GM20431 (cell line): ENCODE data around the gene FOXD4L3.
"Not testable (repeated sequence)": the region's sequence is repeated elsewhere in the genome, so short reads cannot be mapped to it uniquely, and the experiment has no call there.

Source experiments
- in situ Hi-C: fragments of 300-500 bp; cut with MseI, MboI; formaldehyde crosslinking; loops from one replicate; pipeline ENCODE4 v1.15.0; 2020; ENCODE audit warnings: low sequenced_read_pairs; ENCODE audit not compliant: unreplicated experiment

The FOXD4L3 gene

GRCh38 chr9:68343242-68343641 is 40.6 kb downstream of the FOXD4L3 start:
- in situ Hi-C loops: not testable (repeated sequence)

GRCh38 chr9:68343992-68344391 is 41.3 kb downstream of the FOXD4L3 start:
- in situ Hi-C loops: not testable (repeated sequence)

GRCh38 chr9:68351689-68352088 is 49.0 kb downstream of the FOXD4L3 start:
- in situ Hi-C loops: not testable (repeated sequence)
